HUES64 (cell line): ENCODE data around the gene GNB1L.
"Not testable (repeated sequence)": the region's sequence is repeated elsewhere in the genome, so short reads cannot be mapped to it uniquely, and the experiment has no call there.

Experiments
- H3K27ac ChIP-seq: 2 replicates; pipeline ENCODE4 v1.7.0; 2013; ENCODE audit warnings: low read depth, low read length, inconsistent platforms
- H3K27me3 ChIP-seq: 2 replicates; pipeline ENCODE4 v1.6.1; 2013; ENCODE audit warnings: mild to moderate bottlenecking, low read length; ENCODE audit not compliant: insufficient read depth
- H3K36me3 ChIP-seq: 2 replicates; pipeline ENCODE4 v1.6.1; 2013; ENCODE audit warnings: mild to moderate bottlenecking, low read length; ENCODE audit not compliant: insufficient read depth
- H3K4me1 ChIP-seq: 2 replicates; pipeline ENCODE4 v1.6.1; 2013; ENCODE audit warnings: mild to moderate bottlenecking, low read length, moderate library complexity; ENCODE audit not compliant: insufficient read depth
- H3K4me3 ChIP-seq: 2 replicates; pipeline ENCODE4 v1.5.1; 2013; ENCODE audit warnings: mild to moderate bottlenecking, low read length, moderate library complexity
- H3K9ac ChIP-seq: 2 replicates; pipeline ENCODE4 v1.6.1; 2013; ENCODE audit warnings: mild to moderate bottlenecking, low read depth, low read length
- H3K9me3 ChIP-seq: 2 replicates; pipeline ENCODE4 v1.6.1; 2013; ENCODE audit warnings: low read depth, low read length; ENCODE audit not compliant: insufficient read depth
- WGBS: fragments of 150-250, 120-280 bp; methylation state at CpG from one replicate; pipeline ENCODE4 v1.1.7; 2013; ENCODE audit warnings: missing lambda C conversion rate; 5-methylcytosine and 5-hydroxymethylcytosine counted together

The GNB1L gene

GRCh38 chr22:19887256-19887985 lies 32.7 kb upstream of the GNB1L start:
- peaks cover 20% of the 10 kb centered on the region for H3K4me1 ChIP-seq
- H3K9me3 ChIP-seq: no peaks in the 10 kb centered on the region
- H3K9ac ChIP-seq: no peak overlapping the region
- no peaks in the 10 kb centered on the region for H3K27me3 ChIP-seq
- 93% methylated on average over 16 of the region's 16 CpGs for WGBS
- no peak overlapping the region for H3K4me3 ChIP-seq
- no peaks in the 10 kb centered on the region for H3K36me3 ChIP-seq
- no peak overlapping the region for H3K27ac ChIP-seq

- Histone ChIP-seq H3K4me3 (no peak overlapping the region), H3K27ac (no peak overlapping the region), H3K4me1 (peaks cover 19% of the 10 kb centered on the region), H3K9ac (no peak overlapping the region), H3K36me3 (no peaks in the 10 kb centered on the region), H3K9me3 (no peaks in the 10 kb centered on the region), H3K27me3 (no peaks in the 10 kb centered on the region)
- 86% methylated on average over 12 of the region's 12 CpGs for WGBS
Measured at GRCh38 chr22:19886605-19887255, 32.1 kb upstream of the GNB1L start.

GRCh38 chr22:19885841-19886592 lies 31.3 kb upstream of the GNB1L start:
- no peak overlapping the region for H3K27ac ChIP-seq
- H3K9ac ChIP-seq: no peak overlapping the region
- no peak overlapping the region for H3K4me3 ChIP-seq
- H3K4me1 ChIP-seq: peaks cover 17% of the 10 kb centered on the region
- no peaks in the 10 kb centered on the region for H3K36me3 ChIP-seq
- WGBS: 92% methylated on average over 15 of the region's 15 CpGs
- H3K27me3 ChIP-seq: no peaks in the 10 kb centered on the region
- H3K9me3 ChIP-seq: no peaks in the 10 kb centered on the region

GRCh38 chr22:19884954-19885751 lies 30.5 kb upstream of the GNB1L start:
- H3K9ac ChIP-seq: no peak overlapping the region
- H3K27ac ChIP-seq: no peak overlapping the region
- 91% methylated on average over 26 of the region's 26 CpGs for WGBS
- no peaks in the 10 kb centered on the region for H3K9me3 ChIP-seq
- no peaks in the 10 kb centered on the region for H3K36me3 ChIP-seq
- H3K4me1 ChIP-seq: peaks cover 20% of the 10 kb centered on the region
- H3K4me3 ChIP-seq: no peak overlapping the region
- no peaks in the 10 kb centered on the region for H3K27me3 ChIP-seq

- Histone ChIP-seq H3K36me3 (no peaks in the 10 kb centered on the region), H3K27ac (no peak overlapping the region), H3K4me1 (peaks cover 25% of the 10 kb centered on the region), H3K9me3 (no peaks in the 10 kb centered on the region), H3K27me3 (no peaks in the 10 kb centered on the region), H3K9ac (no peak overlapping the region), H3K4me3 (no peak overlapping the region)
- WGBS: 93% methylated on average over 15 of the region's 15 CpGs
Measured at GRCh38 chr22:19884161-19884953, 29.7 kb upstream of the GNB1L start.

GRCh38 chr22:19883446-19883845 lies 28.8 kb upstream of the GNB1L start:
- not testable (repeated sequence) for H3K9ac ChIP-seq, H3K27me3 ChIP-seq, H3K27ac ChIP-seq, H3K36me3 ChIP-seq, H3K9me3 ChIP-seq, H3K4me3 ChIP-seq
- peaks cover 25% of the 10 kb centered on the region for H3K4me1 ChIP-seq
- WGBS: 97% methylated on average over 8 of the region's 8 CpGs

GRCh38 chr22:19882446-19883381 lies 28.0 kb upstream of the GNB1L start:
- Histone ChIP-seq H3K27me3 (no peaks in the 10 kb centered on the region), H3K27ac (peak overlapping the region; percentile 92), H3K36me3 (peaks cover 5% of the 10 kb centered on the region; the same call in 1 of the 2 replicates), H3K4me1 (peaks cover 25% of the 10 kb centered on the region), H3K9ac (peak overlapping the region; percentile 75), H3K9me3 (no peaks in the 10 kb centered on the region), H3K4me3 (no peak overlapping the region)
- 91% methylated on average over 26 of the region's 26 CpGs for WGBS

- H3K9ac ChIP-seq: peak overlapping the region; percentile 75
- peaks cover 25% of the 10 kb centered on the region for H3K4me1 ChIP-seq
- H3K4me3 ChIP-seq: peak overlapping the region; percentile 18; the same call in 1 of the 2 replicates
- peak overlapping the region; percentile 92 for H3K27ac ChIP-seq
- no peaks in the 10 kb centered on the region for H3K9me3 ChIP-seq
- H3K36me3 ChIP-seq: peaks cover 5% of the 10 kb centered on the region; the same call in 1 of the 2 replicates
- 24% methylated on average over 27 of the region's 27 CpGs for WGBS
- H3K27me3 ChIP-seq: no peaks in the 10 kb centered on the region
Measured at GRCh38 chr22:19880786-19881569, 26.3 kb upstream of the GNB1L start.
